Raji (cell line): Measurements from ENCODE around the gene PIGU.

Experiments used
- POLR2A ChIP-seq: IDR thresholded peaks from 2 replicates; pipeline ENCODE4 v1.6.1; 2011; ENCODE audit warnings: low read depth, low read length, control low read depth; ENCODE audit not compliant: insufficient read depth

PIGU gene

DNA sequence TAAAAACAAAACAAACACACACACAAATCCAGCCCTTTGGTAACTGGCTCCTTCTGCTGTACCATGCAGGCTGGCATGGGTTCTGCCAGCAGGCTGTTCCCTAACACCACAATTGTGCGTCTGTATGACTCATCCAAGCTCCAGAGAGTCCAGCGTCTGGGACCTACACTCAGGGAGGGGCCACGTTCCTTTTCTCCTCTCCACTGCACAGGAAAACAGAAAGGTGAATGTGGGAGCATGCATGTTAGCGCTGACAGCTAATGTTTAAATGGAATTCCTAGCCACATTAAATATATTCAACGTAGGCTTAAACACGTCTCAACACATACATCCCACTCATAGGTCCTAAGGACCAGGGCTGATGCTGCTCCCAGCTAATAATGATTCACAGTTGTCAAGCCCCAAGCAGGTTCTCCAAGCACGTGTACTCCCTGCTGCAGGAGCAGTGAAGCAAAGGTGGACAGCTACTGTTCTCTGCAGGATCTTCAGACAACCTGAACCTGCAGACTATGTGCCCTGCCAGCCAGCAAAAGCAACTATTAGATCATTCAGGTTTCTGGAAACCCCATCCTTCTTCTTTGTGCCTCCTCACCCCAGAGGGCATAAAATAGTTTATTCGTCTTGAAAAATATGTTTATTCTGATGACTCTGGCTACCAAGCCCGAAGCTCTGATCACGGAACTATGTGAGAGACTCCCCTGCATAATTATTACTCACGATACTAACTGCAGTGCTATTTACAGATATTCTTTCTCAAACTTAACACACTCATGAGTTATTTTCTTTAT, 97.5 kb downstream of the PIGU start:
- no peak for TF ChIP-seq POLR2A

DNA sequence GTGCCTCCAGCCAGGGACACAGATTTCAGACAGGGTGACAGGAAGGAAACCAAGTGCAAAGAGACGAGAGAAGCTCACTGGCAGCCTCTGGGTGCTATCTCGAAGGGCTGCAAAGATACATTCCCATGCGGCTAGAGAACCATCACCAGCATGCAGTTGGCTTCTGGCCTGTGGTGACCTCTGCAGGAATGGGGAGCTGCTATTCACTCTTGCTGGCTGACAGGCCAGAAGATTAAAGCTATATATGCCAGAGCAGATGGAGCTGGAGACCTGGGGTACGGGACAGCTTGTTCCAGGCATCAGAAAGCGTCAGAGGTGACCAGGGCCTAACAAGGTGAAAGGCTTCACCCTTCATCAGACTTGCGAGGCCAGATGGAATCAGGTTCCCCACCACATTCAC, 98.4 kb downstream of the PIGU start:
- no peak for TF ChIP-seq POLR2A

DNA sequence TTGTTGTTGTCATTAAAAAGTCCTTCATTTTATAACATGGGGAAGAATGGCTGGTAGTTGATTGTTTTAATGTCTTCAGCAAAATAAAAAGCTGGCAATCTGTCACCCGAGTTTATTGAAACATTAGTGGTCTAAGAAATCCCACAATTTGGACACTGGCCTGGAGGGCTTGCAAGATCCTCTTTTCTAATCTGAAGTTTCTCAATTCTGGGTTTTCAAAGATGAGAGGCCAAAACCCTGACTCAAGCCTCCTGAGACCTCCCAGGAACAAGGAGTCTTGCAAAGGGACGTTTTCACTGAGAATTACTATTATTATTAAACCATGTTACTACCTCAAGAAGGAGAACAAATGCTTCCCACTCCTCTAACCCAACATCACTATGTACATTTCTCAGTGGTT, 98.9 kb downstream of the PIGU start:
- TF ChIP-seq POLR2A = no peak

DNA sequence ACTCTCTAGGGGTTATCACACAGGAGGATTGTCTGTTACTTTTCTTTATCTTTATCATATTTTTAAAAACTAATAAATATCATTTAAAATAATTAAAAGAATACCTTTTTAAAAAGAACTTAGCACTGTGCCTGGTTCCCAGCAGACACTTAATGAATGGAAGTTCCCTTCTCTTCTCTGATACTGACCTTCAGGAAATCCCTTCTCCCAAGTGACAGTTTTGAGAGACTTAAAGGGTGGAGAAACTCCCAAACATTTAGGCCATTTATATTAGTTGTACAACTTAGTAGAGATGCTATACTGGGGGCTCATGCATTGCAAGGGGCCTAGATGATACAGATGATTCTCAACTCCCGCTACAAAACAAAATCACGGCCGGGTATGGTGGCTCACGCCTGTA, 99.8 kb downstream of the PIGU start:
- TF ChIP-seq POLR2A = no peak

DNA sequence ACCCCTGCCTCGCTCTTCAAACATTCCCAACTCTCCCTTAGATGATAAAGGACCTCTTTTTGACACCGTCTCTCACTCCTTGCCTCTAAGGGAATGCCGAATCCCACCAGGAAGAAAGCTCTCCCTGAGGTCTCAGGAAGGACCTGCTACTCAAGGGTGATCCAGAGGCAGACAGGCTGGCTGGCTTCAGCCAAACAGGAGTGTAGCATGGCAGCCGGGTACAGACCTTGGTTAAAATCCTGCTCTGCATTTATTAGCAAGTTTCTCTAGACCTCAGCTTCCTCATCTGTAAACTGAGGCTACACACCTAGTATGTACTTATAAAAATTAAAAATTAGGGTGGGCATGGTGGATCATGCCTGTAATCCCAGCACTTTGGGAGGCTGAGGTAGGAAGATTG, 101.1 kb downstream of the PIGU start:
- TF ChIP-seq POLR2A = no peak

DNA sequence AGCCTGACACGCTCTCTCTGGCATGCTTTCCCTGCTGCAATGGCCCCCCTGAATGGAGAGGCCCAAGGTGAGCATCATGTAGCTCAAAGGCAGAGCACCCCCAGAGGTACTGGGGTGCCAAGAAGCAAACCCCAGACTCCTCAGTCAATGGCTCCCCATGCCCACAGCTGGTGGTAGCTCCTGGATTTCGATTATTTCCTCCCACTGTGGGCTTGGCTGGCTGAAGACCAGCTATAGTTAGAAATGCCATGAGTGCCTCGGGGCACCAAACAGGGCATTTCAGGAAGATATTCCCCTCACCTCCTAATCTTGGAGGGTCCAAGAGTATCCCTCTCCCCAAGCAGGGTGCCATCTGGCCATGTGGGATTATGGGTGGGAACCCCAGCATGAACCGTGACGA, 101.6 kb downstream of the PIGU start:
- TF ChIP-seq POLR2A = no peak

DNA sequence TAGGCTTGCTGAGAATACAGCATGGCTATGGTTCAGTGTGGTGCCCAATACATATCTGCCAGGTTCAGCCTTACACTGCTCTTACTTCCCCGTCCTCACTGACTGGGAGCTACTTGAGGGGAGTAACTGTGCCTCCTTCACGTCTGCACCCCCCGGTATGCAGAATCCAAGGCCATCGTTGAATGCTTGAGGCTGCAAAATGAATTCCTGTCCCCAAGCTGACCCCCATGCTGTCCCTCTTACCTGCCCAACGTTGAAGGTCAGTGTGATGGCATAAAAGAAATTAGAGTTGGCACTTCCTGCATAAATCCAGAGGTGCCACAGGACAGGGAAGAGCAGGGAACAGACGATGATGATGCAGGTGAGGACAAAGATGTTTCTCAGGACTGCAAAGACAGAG, 102.0 kb downstream of the PIGU start:
- TF ChIP-seq POLR2A = no peak

DNA sequence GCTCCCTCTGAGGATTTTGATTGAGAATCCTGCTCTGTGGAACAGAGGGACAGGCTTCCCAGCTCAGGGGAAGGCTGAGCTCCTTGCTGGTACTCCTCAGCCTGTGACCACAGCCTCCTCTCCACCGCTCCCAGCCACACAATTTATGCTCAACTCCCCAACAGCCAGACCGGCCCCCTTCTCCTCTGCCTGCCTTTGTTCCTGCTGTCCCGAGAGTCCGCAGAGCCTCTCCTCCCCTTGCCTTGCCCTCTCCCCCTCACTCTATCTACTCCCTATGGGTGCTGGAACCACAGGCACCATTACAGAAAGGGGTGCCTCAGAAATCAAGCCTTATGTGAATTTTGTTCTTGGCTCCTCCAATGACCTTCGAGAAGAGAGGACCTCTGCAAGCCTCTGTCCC, 102.5 kb downstream of the PIGU start:
- no peak for TF ChIP-seq POLR2A

DNA sequence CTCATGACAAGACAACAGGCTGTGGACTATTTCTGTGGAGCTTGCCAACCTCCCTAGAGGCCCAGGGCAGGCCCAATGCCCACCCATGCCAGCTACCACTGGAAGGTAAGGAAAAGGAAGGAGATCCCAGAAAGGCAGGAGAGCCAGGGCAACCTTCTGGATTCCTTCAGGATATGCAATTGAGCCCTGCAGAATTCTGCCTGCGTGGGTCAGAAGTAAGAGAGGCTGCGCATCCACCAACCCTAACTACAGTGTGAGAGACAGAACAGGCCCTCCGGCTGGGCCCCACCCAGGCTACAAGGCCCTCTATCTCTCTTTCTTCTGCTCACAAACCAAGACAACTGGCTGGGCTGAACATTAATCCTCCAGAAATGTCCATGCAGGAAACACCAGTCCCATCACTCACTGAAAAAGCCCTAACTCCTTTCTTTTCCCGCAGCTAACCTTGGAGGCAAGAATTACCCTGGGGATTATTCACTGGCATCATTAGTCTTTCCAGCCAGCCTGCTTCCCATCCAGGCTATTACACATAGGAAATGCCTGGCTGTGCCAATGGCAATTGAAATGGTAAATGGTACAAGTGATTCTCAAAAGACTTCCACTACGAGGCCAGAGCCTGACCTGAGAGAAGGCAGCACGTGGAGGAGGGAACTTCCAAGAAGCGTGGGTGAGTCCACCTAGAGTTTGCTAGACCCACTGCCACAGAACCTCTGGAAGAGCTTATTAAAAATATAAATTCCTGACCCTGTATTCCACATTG, 103.2 kb downstream of the PIGU start:
- TF ChIP-seq POLR2A = no peak

DNA sequence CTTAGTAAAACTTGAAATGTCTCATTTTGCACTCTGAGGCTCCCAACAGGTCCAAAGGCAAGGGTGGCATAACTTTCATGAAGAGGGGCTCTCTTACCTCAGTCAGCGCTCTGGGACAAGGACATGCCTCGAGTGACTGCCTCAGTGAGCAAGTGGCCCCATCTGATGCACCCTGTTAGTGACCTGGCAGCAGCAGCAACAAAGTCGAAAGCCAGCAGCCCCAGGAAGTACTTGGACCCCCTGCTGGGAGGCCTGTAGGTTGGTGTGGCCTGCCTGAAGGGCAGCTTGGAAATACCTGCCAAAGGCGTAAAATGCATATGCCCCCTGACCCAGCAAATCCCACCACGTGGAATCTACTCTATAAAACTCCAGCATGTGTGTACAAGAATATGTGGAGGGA, 105.1 kb downstream of the PIGU start:
- TF ChIP-seq POLR2A = no peak

DNA sequence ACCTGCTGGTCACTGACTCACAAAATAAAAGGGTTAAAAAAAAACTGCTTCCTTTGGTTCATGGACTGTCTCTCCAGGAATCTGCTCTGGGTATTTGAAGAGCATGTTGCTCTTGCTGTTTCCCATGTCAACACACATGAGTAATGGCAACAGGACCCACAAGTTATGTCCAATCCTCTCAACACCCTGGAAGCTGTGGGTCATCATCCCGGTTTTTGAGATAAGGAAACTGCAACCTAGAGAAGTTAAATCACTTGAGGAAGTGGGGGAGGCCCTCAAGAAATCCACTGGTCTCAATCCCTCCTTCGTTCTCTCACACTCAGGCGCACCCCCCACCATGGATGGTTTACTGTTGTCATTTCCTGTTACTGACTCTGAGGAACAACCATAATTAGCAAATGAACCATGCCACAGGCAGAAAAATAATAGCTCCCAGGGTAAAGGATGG, 106.0 kb downstream of the PIGU start:
- TF ChIP-seq POLR2A = no peak

DNA sequence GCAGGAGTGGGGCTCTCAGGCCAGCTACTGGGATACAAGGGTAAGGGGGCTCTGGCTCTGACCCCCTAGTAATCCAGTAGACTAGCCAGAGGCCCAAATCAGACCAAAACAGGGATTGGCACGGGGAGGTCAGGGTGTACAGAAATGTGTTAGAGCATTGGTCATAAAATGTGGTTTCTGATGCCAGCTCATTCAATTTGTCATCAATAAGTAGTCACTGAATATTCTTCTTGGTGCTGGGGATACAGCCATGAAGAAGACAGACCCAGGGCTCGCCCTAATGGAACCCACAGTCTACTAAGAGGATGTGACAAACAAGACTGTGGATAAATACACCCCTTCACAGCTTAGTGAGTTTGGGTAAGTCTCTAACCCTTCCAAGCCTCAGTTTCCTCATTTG, 107.3 kb downstream of the PIGU start:
- no peak for TF ChIP-seq POLR2A

DNA sequence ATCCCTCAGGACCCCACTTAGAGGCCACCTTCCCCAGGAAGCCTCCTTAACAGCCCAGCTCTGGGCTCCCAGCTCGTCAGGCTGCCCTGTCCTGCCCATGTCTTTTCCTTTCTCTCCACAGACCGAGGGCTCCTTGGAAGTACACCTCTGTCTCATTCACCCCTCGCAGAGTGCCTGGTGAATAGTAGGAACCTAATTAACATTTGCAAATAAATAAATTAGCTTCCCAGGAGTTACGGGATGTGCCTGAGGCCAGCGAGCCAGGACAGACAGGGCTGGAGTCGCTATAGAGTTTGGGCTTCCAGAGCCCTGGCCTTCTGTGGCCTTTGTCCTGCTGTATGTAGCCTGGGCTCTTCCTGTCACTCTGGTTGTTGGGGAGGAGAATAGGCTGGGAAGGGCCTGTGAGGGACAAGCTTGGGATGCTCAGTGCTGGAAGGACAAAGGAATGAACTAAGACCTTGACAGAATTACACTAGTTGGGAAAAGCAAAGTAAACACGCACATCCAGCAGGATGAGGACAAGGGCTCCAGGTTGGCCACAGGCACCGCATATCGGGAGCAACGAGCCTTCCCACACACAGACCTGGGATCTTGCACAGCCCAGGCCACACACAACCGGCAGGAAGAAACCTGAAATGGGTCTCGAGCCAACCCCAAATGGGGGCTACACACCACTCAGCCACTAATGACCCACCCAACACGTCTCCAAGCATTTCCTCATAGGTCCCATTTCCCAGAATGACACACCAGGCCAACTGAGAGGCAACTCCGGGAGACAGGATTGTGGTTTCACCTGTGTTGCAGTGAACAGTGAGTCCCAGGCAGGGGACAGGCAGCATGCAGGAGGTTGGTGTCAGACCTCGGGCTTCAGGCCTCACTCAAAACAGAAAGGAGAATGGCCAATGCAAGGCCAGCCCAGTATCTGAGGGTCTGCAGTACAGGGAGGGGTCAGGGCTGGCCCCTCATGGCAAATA, 108.7 kb downstream of the PIGU start:
- no peak for TF ChIP-seq POLR2A

DNA sequence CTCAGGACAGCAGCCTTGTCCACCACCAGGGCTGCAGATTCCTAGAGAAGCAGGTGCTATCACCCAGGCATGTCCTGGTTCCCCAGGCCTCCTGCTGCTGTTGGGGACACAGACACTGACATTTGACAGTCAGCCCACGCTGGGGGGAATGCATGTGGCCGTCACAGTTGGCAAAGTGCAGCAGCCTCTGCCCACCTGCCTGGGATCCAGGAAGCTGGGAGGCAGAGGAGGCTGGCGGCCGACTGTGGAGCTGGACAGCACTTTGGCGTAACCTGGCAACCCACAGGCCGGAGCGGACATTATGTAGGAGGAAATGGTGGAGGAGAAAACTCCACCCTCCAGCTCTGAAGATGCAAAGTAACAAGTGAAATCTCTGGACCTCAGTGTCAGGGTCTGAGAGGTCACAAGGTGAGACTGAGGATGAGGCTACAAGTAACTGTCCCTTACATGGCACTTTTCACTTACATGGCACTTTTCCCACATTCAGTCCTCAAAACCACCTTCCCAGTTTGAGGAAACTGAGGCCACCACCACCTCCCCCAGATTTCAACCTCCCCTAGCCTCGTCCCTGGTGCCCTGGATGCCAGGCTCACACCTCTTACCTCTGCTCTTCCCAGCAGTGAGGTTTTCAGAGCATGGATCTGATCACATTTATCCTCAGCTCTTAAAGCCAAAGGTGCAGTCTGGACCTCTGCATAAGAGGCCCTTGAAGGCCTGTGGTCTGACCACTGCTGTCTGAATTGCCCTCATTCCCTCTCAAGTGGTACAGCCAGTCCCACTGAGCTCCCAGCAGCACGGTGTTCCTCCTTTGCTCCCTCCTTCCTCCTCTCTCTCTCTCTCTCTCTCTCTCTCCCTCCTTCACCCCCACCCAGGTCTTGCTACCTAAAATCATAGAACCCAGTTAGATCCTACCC, 109.7 kb downstream of the PIGU start:
- TF ChIP-seq POLR2A = no peak

DNA sequence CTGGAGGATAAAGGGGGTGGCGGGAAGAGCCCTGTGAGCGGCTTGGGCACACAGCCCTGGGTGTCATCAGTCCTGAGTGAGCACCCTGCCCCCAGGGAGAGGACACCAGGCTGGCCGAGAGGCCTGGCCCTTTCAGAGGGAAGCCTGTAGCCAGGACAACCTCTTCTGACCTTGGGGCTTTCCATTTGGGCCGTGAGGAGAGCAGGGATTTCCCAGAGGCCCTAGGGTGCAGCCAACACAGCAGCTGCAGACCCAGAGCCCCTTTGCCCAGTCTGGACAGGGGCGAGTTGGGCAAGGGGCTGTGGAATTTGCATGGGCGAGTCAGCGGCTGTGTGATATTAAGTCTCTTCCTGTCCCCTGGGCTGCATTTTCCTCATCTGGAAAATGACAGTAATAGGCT, 112.1 kb downstream of the PIGU start:
- TF ChIP-seq POLR2A = no peak

DNA sequence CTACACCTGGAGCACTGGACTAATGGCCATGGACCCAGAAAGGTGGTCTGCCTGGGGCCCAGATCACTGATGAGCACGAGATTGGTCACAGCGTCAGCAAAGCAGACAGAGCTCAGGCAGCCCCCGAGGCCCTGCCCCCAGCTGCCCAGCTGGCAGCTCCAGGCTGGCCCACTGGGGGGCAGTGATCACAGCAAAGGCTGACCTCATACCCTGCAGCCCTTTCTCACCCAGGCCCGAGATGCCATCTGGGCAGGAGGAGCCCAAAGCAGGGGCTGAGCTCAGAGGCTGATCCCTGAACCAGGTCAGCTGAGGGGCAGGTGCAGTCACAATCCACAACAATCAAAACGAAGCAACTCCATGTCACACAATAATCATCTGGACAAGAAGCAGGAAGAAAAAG, 114.3 kb downstream of the PIGU start:
- TF ChIP-seq POLR2A = no peak
